HEK293 (cell line): Measurements from ENCODE around the gene DCTN4.

Experiments used
- CTCF ChIA-PET: fragments of 350-600 bp; formaldehyde crosslinking; extraction: SDS; loops from one replicate; lab custom pipeline; 2021; ENCODE audit warnings: antibody characterized with exemption; lab: Yijun Ruan, JAX
- POLR2A ChIA-PET: fragments of 300-600 bp; formaldehyde crosslinking; extraction: SDS; loops from one replicate; lab custom pipeline; 2020; ENCODE audit warnings: antibody characterized with exemption, inconsistent platforms; lab: Yijun Ruan, JAX
- H3K27ac ChIP-seq: fragments of 200-500 bp; sonication (Bioruptor generic); 2 replicates; pipeline ENCODE4 v1.5.1; 2014; ENCODE audit warnings: low read depth, low read length, control low read depth, inconsistent platforms; ENCODE audit errors: extremely low read depth
- H3K36me3 ChIP-seq, 2 experiments: fragments of 200-500 bp in 1 of 2; sonication (Bioruptor generic) in 1 of 2; 1 replicate in 1 of 2; 2 replicates in 1 of 2; pipeline ENCODE4 v1.5.1; 2014 to 2017; ENCODE audit warnings: inconsistent platforms in 2 of 2, low read length in 2 of 2; ENCODE audit not compliant: control insufficient read depth in 2 of 2, insufficient read depth in 1 of 2
- H3K4me1 ChIP-seq: fragments of 200-500 bp; sonication (Bioruptor generic); 2 replicates; pipeline ENCODE4 v1.5.1; 2014; ENCODE audit warnings: mild to moderate bottlenecking, low read length, inconsistent platforms; ENCODE audit not compliant: control insufficient read depth, insufficient read depth
- H3K4me3 ChIP-seq: 2 replicates; pipeline ENCODE4 v1.5.1; 2011; ENCODE audit warnings: low read depth, mild to moderate bottlenecking, control low read depth, low read length, moderate library complexity
- H3K9me3 ChIP-seq: fragments of 200-500 bp; sonication (Bioruptor generic); 2 replicates; pipeline ENCODE4 v1.5.1; 2014; ENCODE audit warnings: low read depth, low read length, inconsistent platforms; ENCODE audit not compliant: control insufficient read depth, insufficient read depth
- AEBP2 ChIP-seq: fragments of 450-650 bp; formaldehyde crosslinking; IDR thresholded peaks from 2 replicates; pipeline ENCODE4 v1.5.1; 2016; ENCODE audit warnings: missing biosample characterization, missing genetic modification characterization, borderline replicate concordance
- HOXD13 ChIP-seq: sonication (generic); formaldehyde crosslinking; IDR thresholded peaks from 2 replicates; pipeline ENCODE4 v1.8.0; 2022; ENCODE audit warnings: missing genetic modification reagents, borderline replicate concordance
- KLF1 ChIP-seq: fragments of 450-650 bp; formaldehyde crosslinking; IDR thresholded peaks from 2 replicates; pipeline ENCODE4 v1.5.1; 2016; ENCODE audit warnings: missing biosample characterization, missing genetic modification characterization
- KLF10 ChIP-seq: fragments of 450-650 bp; IDR thresholded peaks from 2 replicates; pipeline ENCODE4 v1.5.1; 2018; ENCODE audit warnings: missing biosample characterization, mild to moderate bottlenecking, missing genetic modification characterization
- KLF8 ChIP-seq: fragments of 450-650 bp; formaldehyde crosslinking; IDR thresholded peaks from 2 replicates; pipeline ENCODE4 v1.5.1; 2016; ENCODE audit warnings: missing biosample characterization, missing genetic modification characterization
- PRDM1 ChIP-seq: fragments of 450-650 bp; formaldehyde crosslinking; IDR thresholded peaks from 2 replicates; pipeline ENCODE4; 2016; ENCODE audit warnings: missing biosample characterization, missing genetic modification characterization
- ZBTB1 ChIP-seq: fragments of 450-650 bp; formaldehyde crosslinking; IDR thresholded peaks from 2 replicates; pipeline ENCODE4 v1.5.1; 2016; ENCODE audit warnings: missing biosample characterization, missing genetic modification characterization
- ZNF121 ChIP-seq: fragments of 450-650 bp; formaldehyde crosslinking; IDR thresholded peaks from 2 replicates; pipeline ENCODE4 v1.5.1; 2016; ENCODE audit warnings: missing biosample characterization, missing genetic modification characterization
- ZNF174 ChIP-seq: fragments of 450-650 bp; formaldehyde crosslinking; IDR thresholded peaks from 2 replicates; pipeline ENCODE4 v1.5.0; 2017; ENCODE audit warnings: missing biosample characterization, mild to moderate bottlenecking, missing genetic modification characterization
- ZNF175 ChIP-seq: fragments of 450-650 bp; formaldehyde crosslinking; IDR thresholded peaks from 2 replicates; pipeline ENCODE4 v1.5.1; 2016; ENCODE audit warnings: missing biosample characterization, missing genetic modification characterization
- ZNF18 ChIP-seq: fragments of 450-650 bp; formaldehyde crosslinking; IDR thresholded peaks from 2 replicates; pipeline ENCODE4 v1.5.1; 2016; ENCODE audit warnings: missing biosample characterization, missing genetic modification characterization
- ZNF223 ChIP-seq: fragments of 450-650 bp; formaldehyde crosslinking; IDR thresholded peaks from 2 replicates; pipeline ENCODE4 v1.5.1; 2016; ENCODE audit warnings: missing biosample characterization, missing genetic modification characterization
- ZNF248 ChIP-seq: fragments of 450-650 bp; formaldehyde crosslinking; IDR thresholded peaks from 2 replicates; pipeline ENCODE4 v1.5.1; 2017; ENCODE audit warnings: missing biosample characterization, missing genetic modification characterization
- ZNF292 ChIP-seq: fragments of 450-650 bp; formaldehyde crosslinking; IDR thresholded peaks from 2 replicates; pipeline ENCODE4 v1.5.1; 2016; ENCODE audit warnings: low read depth, missing biosample characterization, missing genetic modification characterization, borderline replicate concordance
- ZNF335 ChIP-seq: fragments of 450-650 bp; formaldehyde crosslinking; conservative IDR thresholded peaks from 2 replicates; pipeline ENCODE4 v1.5.1; 2016; ENCODE audit warnings: missing biosample characterization, missing genetic modification characterization
- ZNF350 ChIP-seq: fragments of 450-650 bp; formaldehyde crosslinking; IDR thresholded peaks from 2 replicates; pipeline ENCODE4 v1.5.0; 2017; ENCODE audit warnings: missing biosample characterization, mild to moderate bottlenecking, missing genetic modification characterization
- ZNF366 ChIP-seq: fragments of 450-650 bp; formaldehyde crosslinking; conservative IDR thresholded peaks from 2 replicates; pipeline ENCODE4 v1.5.1; 2016; ENCODE audit warnings: missing biosample characterization, missing genetic modification characterization
- ZNF404 ChIP-seq: fragments of 450-650 bp; formaldehyde crosslinking; IDR thresholded peaks from 2 replicates; pipeline ENCODE4 v1.5.1; 2017; ENCODE audit warnings: missing biosample characterization, missing genetic modification characterization
- ZNF529 ChIP-seq: fragments of 450-650 bp; formaldehyde crosslinking; IDR thresholded peaks from 2 replicates; pipeline ENCODE4 v1.5.1; 2017; ENCODE audit warnings: missing genetic modification characterization, missing biosample characterization; ENCODE audit not compliant: insufficient replicate concordance
- ZNF600 ChIP-seq: fragments of 450-650 bp; formaldehyde crosslinking; IDR thresholded peaks from 2 replicates; pipeline ENCODE4 v1.5.1; 2016; ENCODE audit warnings: missing biosample characterization, missing genetic modification characterization
- ZNF660 ChIP-seq: fragments of 450-650 bp; IDR thresholded peaks from 2 replicates; pipeline ENCODE4 v1.5.1; 2018; ENCODE audit warnings: missing biosample characterization, mild to moderate bottlenecking, missing genetic modification characterization
- ZNF701 ChIP-seq: fragments of 450-650 bp; formaldehyde crosslinking; IDR thresholded peaks from 2 replicates; pipeline ENCODE4 v1.5.1; 2016; ENCODE audit warnings: missing biosample characterization, missing genetic modification characterization
- ZNF777 ChIP-seq: fragments of 450-650 bp; formaldehyde crosslinking; IDR thresholded peaks from 2 replicates; pipeline ENCODE4 v1.5.1; 2017; ENCODE audit warnings: missing biosample characterization, missing genetic modification characterization, borderline replicate concordance
- TF ChIP-seq, protein P1 (sequence below): fragments of 450-650 bp; formaldehyde crosslinking; IDR thresholded peaks from 2 replicates; pipeline ENCODE4 v1.5.1; 2016; ENCODE audit warnings: missing biosample characterization, missing genetic modification characterization, low read depth

Gene DCTN4

GRCh38 chr5:150762211-150762610 is 3.4 kb upstream of the DCTN4 start:
- Histone ChIP-seq H3K36me3 (0 out of 3 replicates have a peak, but pooled peaks cover 0 to 2% of the 10 kb centered on the region in 2 experiments), H3K4me1 (peaks cover 10% of the 10 kb centered on the region), H3K9me3 (no peaks in the 10 kb centered on the region), H3K27ac (no peak overlapping the region), H3K4me3 (no peak overlapping the region)
- ChIA-PET POLR2A (no interaction called here), CTCF (interaction anchor here (0.6 to 1.3 kb wide), 3 partner anchors 10 to 63 kb away, joined by 3 to 8 read pairs (median 4); no protein-coding TSS in a partner anchor)
- TF ChIP-seq ZNF366 (tag by site-specific recombination) (no peak), ZNF292 (no peak), ZNF350 (no peak), ZNF529 (tag by site-specific recombination) (no peak), KLF10 (tag by site-specific recombination) (no peak), AEBP2 (tag by site-specific recombination) (no peak), ZNF777 (tag by site-specific recombination) (no peak), KLF1 (tag by site-specific recombination) (no peak), ZNF223 (tag by site-specific recombination) (no peak), ZNF248 (tag by site-specific recombination) (no peak)

GRCh38 chr5:150759334-150759583 is 442 bp upstream of the DCTN4 start:
- Histone ChIP-seq H3K36me3 (peaks cover 21 to 25% of the 10 kb centered on the region in 2 experiments; a peak in 2 of 3 replicates), H3K27ac (peak overlapping the region; percentile 77; the same call in 1 of the 2 replicates), H3K9me3 (no peaks in the 10 kb centered on the region), H3K4me3 (no peak overlapping the region; the same call in 1 of the 2 replicates), H3K4me1 (peaks cover 12% of the 10 kb centered on the region)
- TF ChIP-seq ZNF223 (tag by site-specific recombination) = no peak
- no peak for TF ChIP-seq ZNF18 (tag by site-specific recombination)
- TF ChIP-seq, protein P1, sequence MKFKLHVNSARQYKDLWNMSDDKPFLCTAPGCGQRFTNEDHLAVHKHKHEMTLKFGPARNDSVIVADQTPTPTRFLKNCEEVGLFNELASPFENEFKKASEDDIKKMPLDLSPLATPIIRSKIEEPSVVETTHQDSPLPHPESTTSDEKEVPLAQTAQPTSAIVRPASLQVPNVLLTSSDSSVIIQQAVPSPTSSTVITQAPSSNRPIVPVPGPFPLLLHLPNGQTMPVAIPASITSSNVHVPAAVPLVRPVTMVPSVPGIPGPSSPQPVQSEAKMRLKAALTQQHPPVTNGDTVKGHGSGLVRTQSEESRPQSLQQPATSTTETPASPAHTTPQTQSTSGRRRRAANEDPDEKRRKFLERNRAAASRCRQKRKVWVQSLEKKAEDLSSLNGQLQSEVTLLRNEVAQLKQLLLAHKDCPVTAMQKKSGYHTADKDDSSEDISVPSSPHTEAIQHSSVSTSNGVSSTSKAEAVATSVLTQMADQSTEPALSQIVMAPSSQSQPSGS = no peak
- TF ChIP-seq KLF8 (tag by site-specific recombination) = no peak
- no peak for TF ChIP-seq ZBTB1
- POLR2A ChIA-PET = interaction anchor here (0.9 to 1.9 kb wide), 7 partner anchors 7 to 58 kb away, joined by 3 to 11 read pairs (median 5); partner anchors contain the start of genes RBM22 and SMIM3
- CTCF ChIA-PET = interaction anchor here (0.6 to 2.9 kb wide), 4 partner anchors 14 to 356 kb away, joined by 3 to 10 read pairs (median 3); partner anchors contain the start of gene IRGM

GRCh38 chr5:150758203-150758530 is 650 bp downstream of the DCTN4 start:
- no peaks in the 10 kb centered on the region for H3K9me3 ChIP-seq
- CTCF ChIA-PET = interaction anchor here (1.1 to 2.9 kb wide), 4 partner anchors 43 to 198 kb away, joined by 3 to 10 read pairs (median 4); partner anchors contain the start of gene IRGM
- H3K27ac ChIP-seq = peak overlapping the region; percentile 77
- peak overlapping the region; percentile 61 for H3K4me3 ChIP-seq
- H3K36me3 ChIP-seq = peaks cover 32 to 33% of the 10 kb centered on the region in 2 experiments
- POLR2A ChIA-PET = interaction anchor here (1.0 to 1.9 kb wide), 10 partner anchors 21 to 308 kb away, joined by 3 to 11 read pairs (median 4); partner anchors contain the start of genes RBM22 and SMIM3
- TF ChIP-seq ZNF175 (no peak), PRDM1 (0 out of 2 replicates have a peak, but pooled peaks have one; percentile 28), ZNF600 (tag by site-specific recombination) (peak; percentile 76), ZNF174 (no peak), ZNF404 (tag by site-specific recombination) (no peak), ZNF701 (no peak), ZNF121 (peak; percentile 69; the same call in 1 of the 2 replicates), ZNF660 (tag by site-specific recombination) (peak; percentile 21), ZNF335 (tag by site-specific recombination) (peak; percentile 77), HOXD13 (CRISPR knock-in tag) (0 out of 2 replicates have a peak, but pooled peaks have one; percentile 26)
- H3K4me1 ChIP-seq = peaks cover 8% of the 10 kb centered on the region
